Vagina (tissue), 2 donors: Measurements from ENCODE around the gene WDR70.

Experiments
- POLR2A ChIP-seq, 2 donors: fragments of 450-650 bp; IDR thresholded peaks; one replicate each; pipeline ENCODE4 v1.6.1; 2017; ENCODE audit warnings: antibody characterized with exemption in 2 of 2, mild to moderate bottlenecking in 2 of 2, moderate library complexity in 2 of 2
- POLR2AphosphoS5 ChIP-seq, 2 donors: sonication (generic); formaldehyde crosslinking; IDR thresholded peaks; one replicate each; pipeline ENCODE4 v1.9.0; 2017; ENCODE audit warnings: antibody characterized with exemption in 2 of 2, mild to moderate bottlenecking in 2 of 2, low read depth in 1 of 2; ENCODE audit not compliant: insufficient read depth in 1 of 2
- TF ChIP-seq, protein P1 (sequence below), 3 experiments: fragments of 450-650 bp in 2 of 3; fragments of 200-600 bp in 1 of 3; sonication (generic) in 1 of 3; IDR thresholded peaks; one replicate each; pipeline ENCODE4 v1.5.1; 2017 to 2019; ENCODE audit warnings: antibody characterized with exemption in 3 of 3, mild to moderate bottlenecking in 2 of 3, moderate library complexity in 2 of 3

DNA sequence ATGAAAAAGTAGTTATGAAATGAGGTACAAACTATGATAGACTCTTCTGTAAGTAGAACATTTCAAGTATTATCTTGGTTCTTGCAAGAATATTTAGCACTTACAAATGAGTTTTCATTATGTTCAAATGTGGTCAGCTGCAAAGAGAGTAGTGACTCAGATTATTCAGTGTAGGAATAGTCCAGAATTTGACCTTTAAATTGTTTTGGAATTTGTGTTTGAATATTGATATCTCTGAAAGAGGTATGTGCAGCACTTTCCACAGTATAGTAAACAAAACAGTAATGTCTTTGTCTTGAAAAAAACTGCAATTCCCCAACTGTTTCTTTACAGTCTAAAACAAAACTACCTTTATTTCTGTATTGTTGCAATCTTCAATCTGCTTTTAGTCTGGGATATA lies 56.1 kb downstream of the WDR70 start:
- TF ChIP-seq POLR2A (IDR thresholded peaks at IDR 0.05) (no peak), POLR2AphosphoS5 (IDR thresholded peaks at IDR 0.05; ENCODE audit: insufficient read depth in 1 of 2, low read depth in 1 of 2) (no peak)
- TF ChIP-seq, protein P1, sequence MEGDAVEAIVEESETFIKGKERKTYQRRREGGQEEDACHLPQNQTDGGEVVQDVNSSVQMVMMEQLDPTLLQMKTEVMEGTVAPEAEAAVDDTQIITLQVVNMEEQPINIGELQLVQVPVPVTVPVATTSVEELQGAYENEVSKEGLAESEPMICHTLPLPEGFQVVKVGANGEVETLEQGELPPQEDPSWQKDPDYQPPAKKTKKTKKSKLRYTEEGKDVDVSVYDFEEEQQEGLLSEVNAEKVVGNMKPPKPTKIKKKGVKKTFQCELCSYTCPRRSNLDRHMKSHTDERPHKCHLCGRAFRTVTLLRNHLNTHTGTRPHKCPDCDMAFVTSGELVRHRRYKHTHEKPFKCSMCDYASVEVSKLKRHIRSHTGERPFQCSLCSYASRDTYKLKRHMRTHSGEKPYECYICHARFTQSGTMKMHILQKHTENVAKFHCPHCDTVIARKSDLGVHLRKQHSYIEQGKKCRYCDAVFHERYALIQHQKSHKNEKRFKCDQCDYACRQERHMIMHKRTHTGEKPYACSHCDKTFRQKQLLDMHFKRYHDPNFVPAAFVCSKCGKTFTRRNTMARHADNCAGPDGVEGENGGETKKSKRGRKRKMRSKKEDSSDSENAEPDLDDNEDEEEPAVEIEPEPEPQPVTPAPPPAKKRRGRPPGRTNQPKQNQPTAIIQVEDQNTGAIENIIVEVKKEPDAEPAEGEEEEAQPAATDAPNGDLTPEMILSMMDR (IDR thresholded peaks at IDR 0.05): no peak
